Skeletal muscle cell (primary cell): ENCODE data around the gene ZBTB22.

Experiments
- DNase-seq: peaks from one replicate; pipeline ENCODE4 v3.0.0-alpha.2; 2010; ENCODE audit warnings: low read depth
- H3K4me3 ChIP-seq: 2 replicates; pipeline ENCODE4 v1.5.1; 2011; ENCODE audit warnings: low read depth, mild to moderate bottlenecking, control low read depth, low read length, moderate library complexity

ZBTB22 gene

DNA sequence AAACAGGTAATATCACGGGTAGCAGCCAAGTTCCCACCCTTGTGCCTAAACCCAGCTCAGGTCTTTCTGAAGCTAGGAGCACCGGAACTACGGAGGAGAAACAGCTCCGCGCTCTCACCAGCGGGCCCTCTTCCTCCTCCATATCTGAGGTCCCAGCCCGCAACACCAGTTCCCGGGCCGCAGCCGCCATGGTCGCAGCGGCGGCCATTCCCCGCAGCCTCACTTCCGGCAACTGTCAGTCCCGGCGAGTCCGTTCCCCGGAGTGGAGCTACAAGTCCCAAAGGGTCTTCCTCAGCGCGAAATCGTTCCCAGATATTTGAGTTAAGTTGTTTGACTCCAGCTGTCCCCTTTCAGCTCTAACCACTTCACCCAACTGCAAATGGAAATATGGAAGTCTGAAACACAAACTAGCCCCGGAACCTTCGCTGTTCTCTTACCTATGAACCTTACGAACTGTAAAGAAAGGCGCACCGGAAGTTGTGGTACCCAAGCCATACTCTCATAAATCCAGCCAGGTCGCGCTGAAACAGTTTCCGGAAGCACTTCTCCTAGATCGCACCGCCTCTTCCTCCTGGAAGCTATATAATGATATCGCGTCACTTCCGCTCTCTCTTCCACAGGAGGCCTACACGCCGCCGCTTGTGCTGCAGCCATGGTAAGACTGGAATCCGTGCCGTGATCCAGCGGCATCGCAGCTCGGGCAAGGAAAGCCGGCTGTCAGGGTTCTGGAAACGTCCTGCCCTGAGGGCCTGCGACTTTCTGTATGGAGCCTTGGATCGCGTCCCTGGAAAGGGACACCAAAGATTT, 45.9 kb downstream of the ZBTB22 start, which contains the start of the genes RPS18 and VPS52:
Gene RPS18, plus strand, starts transcription at position 608 of the 807 bp plus-strand sequence. Its CDS starts 45 bp downstream, at position 653.
Gene VPS52, minus strand, starts transcription at position 409 of the 807 bp plus-strand sequence. Its CDS starts 201 bp downstream, at position 208.
- peak; percentile 98 for DNase-seq
- H3K4me3 ChIP-seq, result peak within 1 kb of the TSS; percentile 98

DNA sequence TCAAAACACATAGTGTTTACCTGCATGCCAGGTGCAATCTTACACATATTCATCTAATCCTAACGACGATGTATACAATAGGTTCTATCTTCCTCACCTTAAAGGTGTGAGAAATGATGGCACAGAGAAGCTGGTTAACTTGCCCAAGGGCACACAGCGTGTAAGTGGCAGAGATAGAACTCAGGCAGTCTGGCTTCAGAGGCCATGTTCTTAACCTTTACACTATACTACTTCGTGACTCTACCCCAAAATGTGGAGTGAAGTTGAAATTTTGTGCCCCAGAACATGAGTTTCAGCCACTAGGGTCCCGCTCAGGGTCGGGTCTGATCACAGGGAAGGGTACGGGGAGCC, 46.5 kb downstream of the ZBTB22 start:
- DNase-seq, result no peak
- H3K4me3 ChIP-seq, result peak overlapping the region; percentile 98
